Glutamatergic neuron (in vitro differentiated cells): Measurements from ENCODE around the gene ZNF154. TPM values are rescaled to one million over a fixed set of nuclear protein-coding genes. Genes with fewer than 3 reads are reported as not detected.

Source experiments
- DNase-seq: peaks from one replicate; pipeline ENCODE4 v3.0.0; 2022
- H3K27ac Mint-ChIP-seq: one replicate; pipeline ENCODE4 v1.8.0; 2020; ENCODE audit warnings: mild to moderate bottlenecking, mixed read lengths, inconsistent platforms; ENCODE audit not compliant: unreplicated experiment
- H3K27me3 Mint-ChIP-seq: one replicate; pipeline ENCODE4 v1.8.0; 2020; ENCODE audit warnings: mild to moderate bottlenecking, moderate library complexity, mixed read lengths, inconsistent platforms; ENCODE audit not compliant: unreplicated experiment
- H3K36me3 Mint-ChIP-seq: one replicate; pipeline ENCODE4 v1.8.0; 2020; ENCODE audit warnings: mild to moderate bottlenecking, mixed read lengths, inconsistent platforms; ENCODE audit not compliant: unreplicated experiment
- H3K4me1 Mint-ChIP-seq: one replicate; pipeline ENCODE4 v1.8.0; 2020; ENCODE audit warnings: mild to moderate bottlenecking, low read depth, mixed read lengths, inconsistent platforms; ENCODE audit not compliant: unreplicated experiment
- H3K4me3 Mint-ChIP-seq: one replicate; pipeline ENCODE4 v1.8.0; 2020; ENCODE audit warnings: mild to moderate bottlenecking, mixed read lengths, inconsistent platforms; ENCODE audit not compliant: unreplicated experiment
- H3K9me3 Mint-ChIP-seq: one replicate; pipeline ENCODE4 v1.8.0; 2020; ENCODE audit warnings: mild to moderate bottlenecking, moderate library complexity, mixed read lengths, inconsistent platforms; ENCODE audit not compliant: unreplicated experiment
- CTCF ChIP-seq: fragments of 200-600 bp; sonication (generic); IDR thresholded peaks from one replicate; pipeline ENCODE4 v1.5.0; 2021; ENCODE audit not compliant: partially characterized antibody, unreplicated experiment
- total RNA-seq: library from RNA; stranded (reverse); fragmentation: NEBNext Ultra II Directional; extraction: Animal tissue kit (Norgen Biotek cat#: 25700); gene quantifications from one replicate; pipeline ENCODE4 v1.2.1, GENCODE V29; 2021; ENCODE audit not compliant: unreplicated experiment

The ZNF154 gene
- total RNA-seq, 1 donor from 2014 or later, result 57.5 TPM

- Mint-ChIP-seq H3K4me3 (peak overlapping the region; percentile 66), H3K9me3 (peaks cover 17% of the 10 kb centered on the region), H3K27ac (peak overlapping the region; percentile 89), H3K36me3 (peaks cover 60% of the 10 kb centered on the region), H3K27me3 (peaks cover 22% of the 10 kb centered on the region), H3K4me1 (peaks cover 31% of the 10 kb centered on the region)
- DNase-seq, result peak; percentile 34
- peak; percentile 22 for TF ChIP-seq CTCF
Measured at GRCh38 chr19:57719901-57720519, 11.0 kb upstream of the ZNF154 start.

- TF ChIP-seq CTCF, result no peak
- peaks cover 56% of the 10 kb centered on the region for H3K36me3 Mint-ChIP-seq
- H3K4me1 Mint-ChIP-seq, result peaks cover 28% of the 10 kb centered on the region
- peaks cover 18% of the 10 kb centered on the region for H3K27me3 Mint-ChIP-seq
- DNase-seq, result no peak
- H3K9me3 Mint-ChIP-seq, result peaks cover 17% of the 10 kb centered on the region
- peak overlapping the region; percentile 66 for H3K4me3 Mint-ChIP-seq
- H3K27ac Mint-ChIP-seq, result peak overlapping the region; percentile 89
Measured at GRCh38 chr19:57719424-57719823, 10.4 kb upstream of the ZNF154 start.

- Mint-ChIP-seq H3K4me1 (peaks cover 13% of the 10 kb centered on the region), H3K27me3 (peaks cover 10% of the 10 kb centered on the region), H3K9me3 (peaks cover 6% of the 10 kb centered on the region), H3K36me3 (peaks cover 13% of the 10 kb centered on the region), H3K4me3 (no peak overlapping the region), H3K27ac (no peak overlapping the region)
- TF ChIP-seq CTCF, result no peak
- DNase-seq, result no peak
Measured at GRCh38 chr19:57712222-57712621, 3.2 kb upstream of the ZNF154 start.

GRCh38 chr19:57709616-57710015 is 612 bp upstream of the ZNF154 start:
- H3K27ac Mint-ChIP-seq, result peak overlapping the region; percentile 95

More at GRCh38 chr19:57709616-57710015, 612 bp upstream of the ZNF154 start:
- Mint-ChIP-seq H3K9me3 (peaks cover 6% of the 10 kb centered on the region), H3K36me3 (peaks cover 20% of the 10 kb centered on the region), H3K4me3 (peak overlapping the region; percentile 100), H3K27me3 (peaks cover 12% of the 10 kb centered on the region), H3K4me1 (peaks cover 21% of the 10 kb centered on the region)
- TF ChIP-seq CTCF, result no peak
- DNase-seq, result no peak
